Activated naive CD4-positive, alpha-beta T cell treated with anti-CD3 and anti-CD28 coated beads, Interleukin-2, amount 10 ng/mL, durations not matched to agents 7 days and 5 days (primary cell): ENCODE data around the gene DNAAF5.
A peak's percentile ranks its signal among the peaks of the same experiment; 100 is the strongest.

ENCODE experiments used
- CTCF ChIA-PET: fragments of 350-600 bp; sonication (Branson Sonifier 250); formaldehyde crosslinking; loops from one replicate; lab custom pipeline; 2021; ENCODE audit warnings: antibody characterized with exemption; lab: Charles Lee
- DNase-seq: peaks from one replicate; pipeline ENCODE4 v3.0.0-alpha.2; 2020
- H3K27ac Mint-ChIP-seq: one replicate; pipeline ENCODE4 v1.8.0; 2021; ENCODE audit warnings: mild to moderate bottlenecking, moderate library complexity, mixed read lengths
- H3K27me3 Mint-ChIP-seq: one replicate; pipeline ENCODE4 v1.8.0; 2021; ENCODE audit warnings: mild to moderate bottlenecking, mixed read lengths
- H3K36me3 Mint-ChIP-seq: one replicate; pipeline ENCODE4 v1.8.0; 2021; ENCODE audit warnings: mixed read lengths
- H3K4me1 Mint-ChIP-seq: one replicate; pipeline ENCODE4 v1.8.0; 2021; ENCODE audit warnings: mixed read lengths
- H3K4me3 Mint-ChIP-seq: one replicate; pipeline ENCODE4 v1.8.0; 2021; ENCODE audit warnings: mild to moderate bottlenecking, moderate library complexity, mixed read lengths
- H3K9me3 Mint-ChIP-seq: one replicate; pipeline ENCODE4 v1.8.0; 2021; ENCODE audit warnings: mixed read lengths

The DNAAF5 gene

DNA sequence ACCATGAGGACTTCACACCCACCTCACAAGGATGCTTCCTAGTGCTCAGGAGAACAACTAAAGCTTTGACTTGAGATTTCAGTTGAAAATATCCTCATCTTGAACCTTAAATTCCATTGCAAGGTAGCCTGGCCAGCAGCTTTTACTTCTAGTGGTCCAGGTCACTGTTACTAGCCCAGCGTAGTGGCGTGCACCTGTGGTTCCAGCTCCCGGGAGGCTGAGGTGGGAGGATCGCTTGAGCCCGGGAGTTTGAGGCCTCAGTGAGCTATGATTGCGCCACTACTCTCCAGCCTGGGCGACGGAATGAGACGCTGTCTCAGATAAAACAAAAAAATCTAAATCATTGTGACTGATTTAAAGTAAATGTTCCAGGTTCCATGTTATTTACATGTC lies 28.9 kb downstream of the DNAAF5 start:
- Mint-ChIP-seq H3K4me1 (peaks cover 5% of the 10 kb centered on the region), H3K27ac (no peak overlapping the region), H3K9me3 (no peaks in the 10 kb centered on the region), H3K4me3 (no peak overlapping the region), H3K27me3 (no peaks in the 10 kb centered on the region), H3K36me3 (peaks cover 28% of the 10 kb centered on the region)
- CTCF ChIA-PET = no interaction called here
- no peak for DNase-seq

DNA sequence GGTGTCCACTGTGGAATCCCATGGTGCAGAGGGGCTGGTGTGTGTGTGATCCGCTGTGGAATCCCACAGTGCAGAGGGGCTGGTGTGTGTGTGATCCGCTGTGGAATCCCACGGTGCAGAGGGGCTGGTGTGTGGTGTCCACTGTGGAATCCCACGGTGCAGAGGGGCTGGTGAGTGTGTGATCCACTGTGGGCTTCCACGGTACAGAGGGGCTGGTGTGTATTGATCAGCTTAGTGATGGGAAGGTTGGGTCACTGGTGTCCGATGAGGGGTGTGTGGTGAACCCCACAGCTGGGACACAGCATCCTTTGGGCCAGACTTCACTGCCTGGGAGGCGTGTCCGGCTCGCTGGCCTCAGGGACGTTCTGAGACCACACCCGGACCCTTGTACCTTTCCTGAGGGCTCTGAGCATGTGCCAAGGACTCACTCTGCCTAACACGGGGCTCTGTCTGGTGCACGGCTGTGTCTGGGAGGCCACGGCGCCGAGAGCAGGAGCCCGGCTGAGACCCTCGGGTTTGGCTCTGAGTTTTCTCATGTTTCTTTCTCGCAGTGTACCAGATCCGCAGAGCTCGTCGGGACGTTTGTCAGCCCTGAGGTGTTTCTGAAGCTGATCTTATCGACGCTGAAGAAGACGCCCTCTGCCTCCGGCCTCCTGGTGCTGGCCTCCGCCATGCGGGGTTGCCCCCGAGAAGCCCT lies 29.9 kb downstream of the DNAAF5 start:
- Mint-ChIP-seq H3K4me1 (peaks cover 5% of the 10 kb centered on the region), H3K27ac (no peak overlapping the region), H3K36me3 (peaks cover 25% of the 10 kb centered on the region), H3K9me3 (no peaks in the 10 kb centered on the region), H3K27me3 (no peaks in the 10 kb centered on the region), H3K4me3 (no peak overlapping the region)
- CTCF ChIA-PET = no interaction called here
- no peak for DNase-seq

GRCh38 chr7:756928-757560 lies 30.5 kb downstream of the DNAAF5 start:
- no peak for DNase-seq
- Mint-ChIP-seq H3K36me3 (peaks cover 23% of the 10 kb centered on the region), H3K27me3 (no peaks in the 10 kb centered on the region), H3K4me1 (peaks cover 5% of the 10 kb centered on the region), H3K4me3 (no peak overlapping the region), H3K9me3 (no peaks in the 10 kb centered on the region), H3K27ac (no peak overlapping the region)
- CTCF ChIA-PET = no interaction called here

DNA sequence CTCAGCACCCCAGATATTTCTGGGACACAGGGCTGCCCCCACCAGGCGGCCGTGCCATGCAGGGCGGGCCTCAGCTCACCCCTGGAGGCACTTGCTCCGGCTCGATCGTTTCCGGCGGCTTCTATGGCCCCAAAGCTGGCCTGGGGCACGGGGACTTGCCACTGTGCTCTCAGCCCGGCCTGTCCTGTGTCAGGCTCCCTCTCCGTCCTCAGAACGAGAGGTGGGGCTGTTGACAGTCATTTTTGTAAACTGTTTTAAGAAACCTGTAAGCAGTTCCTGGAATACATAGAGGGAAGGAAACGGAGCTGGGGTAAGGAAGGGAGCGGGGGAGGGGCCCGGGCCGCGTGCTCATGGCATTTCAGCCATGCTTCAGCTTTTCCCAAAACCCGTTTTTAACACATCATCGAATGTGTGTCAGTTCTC lies 31.3 kb downstream of the DNAAF5 start:
- H3K27me3 Mint-ChIP-seq = no peaks in the 10 kb centered on the region
- CTCF ChIA-PET = no interaction called here
- H3K27ac Mint-ChIP-seq = no peak overlapping the region
- H3K9me3 Mint-ChIP-seq = no peaks in the 10 kb centered on the region
- H3K4me3 Mint-ChIP-seq = no peak overlapping the region
- H3K4me1 Mint-ChIP-seq = peaks cover 5% of the 10 kb centered on the region
- DNase-seq = no peak
- peaks cover 23% of the 10 kb centered on the region for H3K36me3 Mint-ChIP-seq

DNA sequence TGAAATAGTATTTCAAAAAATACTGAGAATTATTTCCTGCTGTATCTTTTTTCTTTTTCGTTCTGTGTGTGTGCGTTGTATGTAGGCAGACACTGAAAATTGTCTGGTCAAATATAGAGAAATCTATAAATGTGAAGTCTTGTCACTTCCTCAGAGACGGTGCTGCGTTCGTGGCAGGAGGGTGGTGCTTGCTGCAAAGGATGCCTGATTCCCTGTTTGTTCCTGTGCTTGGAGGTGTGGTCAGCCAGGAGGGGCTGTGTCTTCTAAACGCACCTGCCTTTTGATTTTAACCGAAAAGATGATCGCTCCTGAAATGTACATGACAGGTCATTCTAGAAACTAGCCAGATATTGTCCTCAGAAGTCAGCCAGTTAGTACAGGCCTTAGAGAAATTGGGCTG lies 33.1 kb downstream of the DNAAF5 start:
- DNase-seq = no peak
- Mint-ChIP-seq H3K27me3 (no peaks in the 10 kb centered on the region), H3K4me1 (peaks cover 5% of the 10 kb centered on the region), H3K9me3 (no peaks in the 10 kb centered on the region), H3K27ac (peak overlapping the region; percentile 15), H3K4me3 (no peak overlapping the region), H3K36me3 (peaks cover 23% of the 10 kb centered on the region)
- CTCF ChIA-PET = no interaction called here

GRCh38 chr7:760006-760405 lies 33.5 kb downstream of the DNAAF5 start:
- Mint-ChIP-seq H3K4me1 (peaks cover 5% of the 10 kb centered on the region), H3K4me3 (no peak overlapping the region), H3K9me3 (no peaks in the 10 kb centered on the region), H3K27me3 (no peaks in the 10 kb centered on the region), H3K27ac (no peak overlapping the region), H3K36me3 (peaks cover 21% of the 10 kb centered on the region)
- CTCF ChIA-PET = no interaction called here
- no peak for DNase-seq

GRCh38 chr7:761101-761500 lies 34.6 kb downstream of the DNAAF5 start:
- Mint-ChIP-seq H3K4me3 (no peak overlapping the region), H3K27me3 (no peaks in the 10 kb centered on the region), H3K27ac (no peak overlapping the region), H3K4me1 (peaks cover 5% of the 10 kb centered on the region), H3K36me3 (peaks cover 18% of the 10 kb centered on the region), H3K9me3 (no peaks in the 10 kb centered on the region)
- CTCF ChIA-PET = no interaction called here
- no peak for DNase-seq

GRCh38 chr7:761631-762030 lies 35.1 kb downstream of the DNAAF5 start:
- no peak for DNase-seq
- CTCF ChIA-PET = no interaction called here
- no peak overlapping the region for H3K4me3 Mint-ChIP-seq
- peaks cover 5% of the 10 kb centered on the region for H3K4me1 Mint-ChIP-seq
- peaks cover 21% of the 10 kb centered on the region for H3K36me3 Mint-ChIP-seq
- no peaks in the 10 kb centered on the region for H3K27me3 Mint-ChIP-seq
- H3K9me3 Mint-ChIP-seq = no peaks in the 10 kb centered on the region
- no peak overlapping the region for H3K27ac Mint-ChIP-seq

- no peak overlapping the region for H3K4me3 Mint-ChIP-seq
- no peak overlapping the region for H3K27ac Mint-ChIP-seq
- H3K36me3 Mint-ChIP-seq = peaks cover 22% of the 10 kb centered on the region
- H3K4me1 Mint-ChIP-seq = peaks cover 3% of the 10 kb centered on the region
- CTCF ChIA-PET = interaction anchor here (1.0 kb wide), 1 partner anchor 11 kb away, joined by 3 read pairs; no protein-coding TSS in a partner anchor
- H3K9me3 Mint-ChIP-seq = no peaks in the 10 kb centered on the region
- no peaks in the 10 kb centered on the region for H3K27me3 Mint-ChIP-seq
- no peak for DNase-seq
Observed at GRCh38 chr7:762885-763284, 36.4 kb downstream of the DNAAF5 start.

DNA sequence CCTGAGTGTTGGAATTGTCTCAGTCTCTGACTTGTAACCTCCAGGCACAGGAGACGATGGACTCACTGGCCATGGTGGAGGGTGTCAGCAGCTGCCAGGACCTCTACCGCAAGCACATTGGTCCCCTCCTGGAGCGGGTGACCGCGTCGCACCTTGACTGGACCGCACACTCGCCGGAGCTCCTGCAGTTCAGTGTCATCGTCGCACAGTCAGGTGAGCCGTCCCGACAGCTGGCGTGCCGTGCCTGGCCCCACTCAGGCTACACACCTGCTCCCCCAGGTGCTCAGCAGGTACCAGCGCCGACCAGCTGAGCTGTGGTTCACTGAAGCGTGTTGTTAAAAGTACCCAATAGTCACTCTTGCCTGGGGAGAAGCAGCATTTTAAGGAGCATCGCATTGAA lies 37.3 kb downstream of the DNAAF5 start:
- H3K9me3 Mint-ChIP-seq = no peaks in the 10 kb centered on the region
- no peak for DNase-seq
- H3K4me1 Mint-ChIP-seq = no peaks in the 10 kb centered on the region
- H3K36me3 Mint-ChIP-seq = peaks cover 17% of the 10 kb centered on the region
- no peak overlapping the region for H3K4me3 Mint-ChIP-seq
- CTCF ChIA-PET = no interaction called here
- H3K27ac Mint-ChIP-seq = no peak overlapping the region
- no peaks in the 10 kb centered on the region for H3K27me3 Mint-ChIP-seq

GRCh38 chr7:765383-765782 lies 38.9 kb downstream of the DNAAF5 start:
- DNase-seq = no peak
- H3K4me3 Mint-ChIP-seq = no peak overlapping the region
- CTCF ChIA-PET = interaction anchor here (0.9 to 1.4 kb wide), 2 partner anchors 92 to 443 kb away, joined by 3 to 5 read pairs; no protein-coding TSS in a partner anchor
- no peak overlapping the region for H3K27ac Mint-ChIP-seq
- no peaks in the 10 kb centered on the region for H3K4me1 Mint-ChIP-seq
- peaks cover 12% of the 10 kb centered on the region for H3K36me3 Mint-ChIP-seq
- H3K27me3 Mint-ChIP-seq = no peaks in the 10 kb centered on the region
- H3K9me3 Mint-ChIP-seq = no peaks in the 10 kb centered on the region

DNA sequence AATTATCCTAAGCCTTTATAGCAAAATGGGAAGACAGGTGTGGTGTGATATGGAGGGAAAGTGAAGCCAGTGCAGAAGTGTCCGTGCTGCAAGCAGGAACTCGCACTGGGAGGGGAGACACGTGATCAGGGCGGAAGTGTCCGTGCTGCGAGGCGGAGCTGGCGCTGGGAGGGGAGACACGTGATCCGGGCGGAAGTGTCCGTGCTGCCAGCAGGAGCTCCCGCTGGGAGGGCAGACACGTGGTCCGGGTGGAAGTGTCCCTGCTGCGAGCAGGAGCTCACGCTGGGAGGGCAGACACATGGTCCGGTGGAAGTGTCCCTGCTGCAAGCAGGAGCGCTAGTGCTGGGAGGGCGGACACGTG lies 41.1 kb downstream of the DNAAF5 start:
- CTCF ChIA-PET = interaction anchor here (1.1 kb wide), 1 partner anchor 10 kb away, joined by 3 read pairs; no protein-coding TSS in a partner anchor

DNA sequence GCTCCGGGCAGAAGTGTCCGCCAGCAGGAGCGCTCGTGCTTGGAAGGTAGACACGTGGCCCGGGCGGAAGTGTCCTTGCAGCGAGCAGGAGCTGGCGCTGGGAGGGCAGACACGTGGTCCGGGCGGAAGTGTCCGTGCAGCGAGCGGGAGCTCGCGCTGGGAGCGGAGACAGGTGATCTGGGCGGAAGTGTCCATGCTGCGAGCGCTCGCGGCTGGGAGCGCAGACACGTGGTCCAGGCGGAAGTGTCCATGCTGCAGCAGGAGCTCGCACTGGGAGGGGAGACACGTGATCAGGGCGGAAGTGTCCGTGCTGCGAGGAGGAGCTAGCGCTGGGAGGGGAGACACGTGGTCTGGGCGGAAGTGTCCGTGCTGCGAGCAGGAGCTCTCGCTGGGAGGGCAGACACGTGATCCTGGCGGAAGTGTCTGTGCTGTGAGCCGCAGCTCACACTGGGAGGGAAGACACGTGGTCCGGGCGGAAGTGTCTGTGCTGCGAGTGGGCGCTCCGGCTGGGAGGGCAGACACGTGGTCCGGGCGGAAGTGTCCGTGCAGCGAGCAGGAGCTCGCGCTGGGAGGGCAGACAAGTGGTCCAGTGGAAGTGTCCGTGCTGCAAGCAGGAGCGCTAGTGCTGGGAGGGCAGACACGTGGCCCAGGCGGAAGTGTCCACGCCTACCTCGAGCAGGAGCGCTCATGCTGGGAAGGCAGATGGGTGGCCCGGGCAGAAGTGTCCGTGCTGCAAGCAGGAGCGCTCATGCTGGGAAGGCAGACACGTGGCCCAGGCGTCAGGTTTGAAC lies 41.6 kb downstream of the DNAAF5 start:
- H3K27ac Mint-ChIP-seq = no peak overlapping the region
- H3K4me3 Mint-ChIP-seq = no peak overlapping the region
- CTCF ChIA-PET = interaction anchor here (1.1 kb wide), 1 partner anchor 9 kb away, joined by 3 read pairs; no protein-coding TSS in a partner anchor
- peaks cover 14% of the 10 kb centered on the region for H3K36me3 Mint-ChIP-seq
- DNase-seq = no peak
- no peaks in the 10 kb centered on the region for H3K9me3 Mint-ChIP-seq
- no peaks in the 10 kb centered on the region for H3K4me1 Mint-ChIP-seq
- H3K27me3 Mint-ChIP-seq = no peaks in the 10 kb centered on the region

More for the DNA sequence above, 41.1 kb downstream of the DNAAF5 start:
- Mint-ChIP-seq H3K27me3 (no peaks in the 10 kb centered on the region), H3K4me3 (no peak overlapping the region), H3K36me3 (peaks cover 14% of the 10 kb centered on the region), H3K27ac (no peak overlapping the region), H3K4me1 (no peaks in the 10 kb centered on the region), H3K9me3 (no peaks in the 10 kb centered on the region)
- DNase-seq = no peak

DNA sequence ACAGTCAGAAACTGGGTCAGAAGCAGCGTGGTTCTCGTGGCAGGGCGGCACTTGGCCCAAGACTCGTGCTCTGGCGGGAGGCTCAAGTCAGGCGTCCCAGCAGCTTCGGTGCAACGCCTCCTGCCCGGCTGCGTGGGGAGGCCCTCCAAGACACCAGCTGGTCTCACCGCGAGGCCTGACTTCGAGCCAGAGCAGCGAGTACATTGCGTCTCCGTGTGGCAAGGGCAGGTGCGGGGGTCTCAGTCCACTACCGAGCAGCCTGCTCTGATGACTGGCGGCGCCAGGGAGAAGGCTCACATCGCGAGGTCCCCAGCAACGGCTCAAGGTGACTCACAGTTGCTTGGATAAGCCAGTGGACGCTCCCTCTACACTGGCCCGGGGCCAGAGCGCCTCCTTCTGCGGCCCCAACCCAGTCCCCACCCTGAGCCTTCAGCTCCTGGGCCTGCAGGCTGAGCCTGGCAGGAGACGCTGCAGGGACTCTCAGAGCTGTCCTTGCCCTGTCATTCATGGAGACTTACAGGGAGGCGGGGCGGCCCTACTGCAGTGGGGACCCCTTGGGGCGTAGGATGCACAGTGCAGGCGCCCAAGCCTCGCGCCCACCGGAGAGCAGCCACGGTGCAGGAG lies 42.5 kb downstream of the DNAAF5 start:
- Mint-ChIP-seq H3K27ac (no peak overlapping the region), H3K27me3 (no peaks in the 10 kb centered on the region), H3K9me3 (no peaks in the 10 kb centered on the region), H3K36me3 (peaks cover 14% of the 10 kb centered on the region), H3K4me3 (no peak overlapping the region), H3K4me1 (no peaks in the 10 kb centered on the region)
- no peak for DNase-seq
- CTCF ChIA-PET = no interaction called here
